ENCODE measurements around the gene ISX. TPM values are rescaled to one million over a fixed set of nuclear protein-coding genes. Genes with fewer than 3 reads are reported as not detected.

The ISX gene
- total RNA-seq, 1 experiment from 2014 or later: not detected

DNA sequence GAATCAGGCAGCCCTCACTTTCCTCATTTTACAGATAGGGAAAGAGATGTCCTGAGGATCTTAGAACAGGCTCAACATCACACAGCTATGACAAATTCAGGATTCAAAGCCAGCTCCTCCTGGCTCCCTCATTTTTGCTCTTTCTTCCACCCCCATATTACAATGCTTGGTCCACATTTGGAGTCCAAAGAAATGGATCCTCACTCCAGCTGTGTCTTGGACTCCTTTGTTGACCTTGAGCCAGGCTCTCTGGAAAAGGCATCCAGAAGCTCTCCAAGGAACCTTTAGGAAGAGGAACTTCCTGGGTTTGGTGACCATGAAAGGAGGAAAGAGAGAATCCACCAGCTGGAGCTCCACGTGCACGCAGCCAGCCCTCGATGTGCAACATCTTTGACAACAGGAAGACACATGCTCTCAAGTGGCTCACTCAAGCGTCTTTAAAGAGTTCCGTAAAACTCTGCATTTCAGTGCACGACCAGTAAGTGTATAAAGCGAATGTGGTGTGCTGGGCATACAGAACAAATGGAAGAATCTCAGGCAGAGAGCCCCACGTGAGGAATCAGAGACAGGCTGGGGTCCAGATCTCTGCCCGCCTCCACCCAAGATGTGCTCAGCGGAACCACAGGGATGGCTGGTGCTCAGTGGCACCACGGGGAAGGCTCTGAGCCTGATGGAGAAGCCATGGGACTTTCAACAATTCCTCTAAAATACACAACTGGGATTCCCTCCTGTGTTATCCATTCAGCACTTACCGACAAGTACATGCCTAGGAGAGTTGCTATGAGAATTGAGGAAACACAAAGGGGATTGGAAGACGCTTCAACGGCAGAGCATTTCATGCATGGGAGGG is 48.4 kb downstream of the ISX start:
- in situ Hi-C loops (cut with HindIII; ENCODE audit: low pct_unique_long_range_greater_than_20kb, low sequenced_read_pairs): no loop called here
- Histone ChIP-seq H3K4me1 (ENCODE audit: control insufficient read depth, insufficient read depth, low read length) (no peaks in the 10 kb centered on the region), H3K27ac (ENCODE audit: low read length) (no peak overlapping the region), H3K36me3 (ENCODE audit: control insufficient read depth, insufficient read depth, low read length) (no peaks in the 10 kb centered on the region), H3K4me3 (ENCODE audit: low read depth in 2 of 2, low read length in 2 of 2) (no peak overlapping the region), H3K9me3 (ENCODE audit: control insufficient read depth, insufficient read depth, low read depth, low read length) (no peaks in the 10 kb centered on the region), H3K27me3 (ENCODE audit: control insufficient read depth, insufficient read depth, low read length) (no peaks in the 10 kb centered on the region)
- BruUV-seq (replicated peaks): no TSS peak
- DNase-seq (ENCODE audit: low read depth, low spot score) (no peak), ATAC-seq (no peak)
- TF ChIP-seq, protein P1, sequence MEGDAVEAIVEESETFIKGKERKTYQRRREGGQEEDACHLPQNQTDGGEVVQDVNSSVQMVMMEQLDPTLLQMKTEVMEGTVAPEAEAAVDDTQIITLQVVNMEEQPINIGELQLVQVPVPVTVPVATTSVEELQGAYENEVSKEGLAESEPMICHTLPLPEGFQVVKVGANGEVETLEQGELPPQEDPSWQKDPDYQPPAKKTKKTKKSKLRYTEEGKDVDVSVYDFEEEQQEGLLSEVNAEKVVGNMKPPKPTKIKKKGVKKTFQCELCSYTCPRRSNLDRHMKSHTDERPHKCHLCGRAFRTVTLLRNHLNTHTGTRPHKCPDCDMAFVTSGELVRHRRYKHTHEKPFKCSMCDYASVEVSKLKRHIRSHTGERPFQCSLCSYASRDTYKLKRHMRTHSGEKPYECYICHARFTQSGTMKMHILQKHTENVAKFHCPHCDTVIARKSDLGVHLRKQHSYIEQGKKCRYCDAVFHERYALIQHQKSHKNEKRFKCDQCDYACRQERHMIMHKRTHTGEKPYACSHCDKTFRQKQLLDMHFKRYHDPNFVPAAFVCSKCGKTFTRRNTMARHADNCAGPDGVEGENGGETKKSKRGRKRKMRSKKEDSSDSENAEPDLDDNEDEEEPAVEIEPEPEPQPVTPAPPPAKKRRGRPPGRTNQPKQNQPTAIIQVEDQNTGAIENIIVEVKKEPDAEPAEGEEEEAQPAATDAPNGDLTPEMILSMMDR (IDR thresholded peaks at IDR 0.05): no peak
- no peak for TF ChIP-seq POLR2AphosphoS5 (IDR thresholded peaks at IDR 0.05; ENCODE audit: low read depth, low read length)
- TF ChIP-seq SIN3A (IDR thresholded peaks at IDR 0.05; ENCODE audit: borderline replicate concordance, insufficient read depth, low read depth, low read length): no peak
- TF ChIP-seq, protein P2, sequence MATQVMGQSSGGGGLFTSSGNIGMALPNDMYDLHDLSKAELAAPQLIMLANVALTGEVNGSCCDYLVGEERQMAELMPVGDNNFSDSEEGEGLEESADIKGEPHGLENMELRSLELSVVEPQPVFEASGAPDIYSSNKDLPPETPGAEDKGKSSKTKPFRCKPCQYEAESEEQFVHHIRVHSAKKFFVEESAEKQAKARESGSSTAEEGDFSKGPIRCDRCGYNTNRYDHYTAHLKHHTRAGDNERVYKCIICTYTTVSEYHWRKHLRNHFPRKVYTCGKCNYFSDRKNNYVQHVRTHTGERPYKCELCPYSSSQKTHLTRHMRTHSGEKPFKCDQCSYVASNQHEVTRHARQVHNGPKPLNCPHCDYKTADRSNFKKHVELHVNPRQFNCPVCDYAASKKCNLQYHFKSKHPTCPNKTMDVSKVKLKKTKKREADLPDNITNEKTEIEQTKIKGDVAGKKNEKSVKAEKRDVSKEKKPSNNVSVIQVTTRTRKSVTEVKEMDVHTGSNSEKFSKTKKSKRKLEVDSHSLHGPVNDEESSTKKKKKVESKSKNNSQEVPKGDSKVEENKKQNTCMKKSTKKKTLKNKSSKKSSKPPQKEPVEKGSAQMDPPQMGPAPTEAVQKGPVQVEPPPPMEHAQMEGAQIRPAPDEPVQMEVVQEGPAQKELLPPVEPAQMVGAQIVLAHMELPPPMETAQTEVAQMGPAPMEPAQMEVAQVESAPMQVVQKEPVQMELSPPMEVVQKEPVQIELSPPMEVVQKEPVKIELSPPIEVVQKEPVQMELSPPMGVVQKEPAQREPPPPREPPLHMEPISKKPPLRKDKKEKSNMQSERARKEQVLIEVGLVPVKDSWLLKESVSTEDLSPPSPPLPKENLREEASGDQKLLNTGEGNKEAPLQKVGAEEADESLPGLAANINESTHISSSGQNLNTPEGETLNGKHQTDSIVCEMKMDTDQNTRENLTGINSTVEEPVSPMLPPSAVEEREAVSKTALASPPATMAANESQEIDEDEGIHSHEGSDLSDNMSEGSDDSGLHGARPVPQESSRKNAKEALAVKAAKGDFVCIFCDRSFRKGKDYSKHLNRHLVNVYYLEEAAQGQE (IDR thresholded peaks at IDR 0.05; ENCODE audit: insufficient read depth in 1 of 2, low read depth in 2 of 2, low read length in 1 of 2): no peak
- TF ChIP-seq TCF7L2 (IDR thresholded peaks at IDR 0.05; ENCODE audit: low read depth, low read length): no peak
- ChIA-PET CTCF (no interaction called here), POLR2A (no interaction called here)
- intact Hi-C loops (cut with micrococcal nuclease; ENCODE audit: unreplicated experiment): no loop called here

DNA sequence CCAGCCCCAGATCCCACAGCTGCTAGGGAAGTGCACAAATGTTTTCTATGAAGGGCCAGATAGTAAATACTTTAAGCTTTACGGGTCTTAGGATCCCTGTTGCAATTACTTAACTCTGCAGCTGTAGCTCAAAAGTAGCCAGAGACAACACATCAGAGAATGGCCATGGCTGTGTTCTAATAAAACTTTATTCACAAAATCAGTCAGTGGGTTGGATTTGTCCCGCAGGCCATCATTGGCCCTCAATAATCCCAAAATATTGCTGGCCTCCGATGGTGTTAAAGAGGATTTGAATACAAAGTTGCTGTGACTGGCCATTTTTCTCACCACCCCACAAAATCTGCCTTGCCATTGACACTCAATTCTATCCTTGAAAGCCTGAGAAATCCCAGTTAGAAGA is 49.6 kb downstream of the ISX start:
- Histone ChIP-seq H3K36me3 (ENCODE audit: control insufficient read depth, insufficient read depth, low read length) (no peaks in the 10 kb centered on the region), H3K9me3 (ENCODE audit: control insufficient read depth, insufficient read depth, low read depth, low read length) (no peaks in the 10 kb centered on the region), H3K4me3 (ENCODE audit: low read depth in 2 of 2, low read length in 2 of 2) (no peak overlapping the region), H3K4me1 (ENCODE audit: control insufficient read depth, insufficient read depth, low read length) (no peaks in the 10 kb centered on the region), H3K27ac (ENCODE audit: low read length) (no peak overlapping the region), H3K27me3 (ENCODE audit: control insufficient read depth, insufficient read depth, low read length) (no peaks in the 10 kb centered on the region)
- CTCF ChIA-PET: no interaction called here
- POLR2A ChIA-PET: no interaction called here
- DNase-seq (ENCODE audit: low read depth, low spot score) (no peak), ATAC-seq (no peak)
- no TSS peak for BruUV-seq (replicated peaks)
- in situ Hi-C loops (cut with HindIII; ENCODE audit: low pct_unique_long_range_greater_than_20kb, low sequenced_read_pairs) (no loop called here), intact Hi-C loops (cut with micrococcal nuclease; ENCODE audit: unreplicated experiment) (no loop called here)
- TF ChIP-seq POLR2AphosphoS5 (IDR thresholded peaks at IDR 0.05; ENCODE audit: low read depth, low read length) (no peak), TCF7L2 (IDR thresholded peaks at IDR 0.05; ENCODE audit: low read depth, low read length) (no peak), SIN3A (IDR thresholded peaks at IDR 0.05; ENCODE audit: borderline replicate concordance, insufficient read depth, low read depth, low read length) (no peak)
- TF ChIP-seq, protein P2 (IDR thresholded peaks at IDR 0.05; ENCODE audit: insufficient read depth in 1 of 2, low read depth in 2 of 2, low read length in 1 of 2): no peak
- TF ChIP-seq, protein P1 (IDR thresholded peaks at IDR 0.05): no peak
